Measurements from ENCODE around the gene ZNF483. TPM values are rescaled to one million over a fixed set of nuclear protein-coding genes. Genes with fewer than 3 reads are reported as not detected.
"Not testable (repeated sequence)": the region's sequence is repeated elsewhere in the genome, so short reads cannot be mapped to it uniquely, and the experiment has no call there.

ZNF483 gene
- total RNA-seq (2014; rRNA removed; shearing (Covaris generic)): 1.6 and 2.6 TPM in 2 replicates
- 1.1 and 2.4 TPM in 2 replicates for polyA plus RNA-seq (2014; cell fraction: nucleus; rRNA removed)

GRCh38 chr9:111525056-111525977 lies at the start of gene ZNF483:
Gene ZNF483 (plus strand): TSS chr9:111525179. CDS start chr9:111527396, 2,217 bp downstream.
- peak; percentile 71 for DNase-seq (ENCODE audit: extremely low read depth, low read depth)

GRCh38 chr9:111475195-111475594 lies 49.8 kb upstream of the ZNF483 start:
- no peak for DNase-seq (ENCODE audit: extremely low read depth, low read depth)

- DNase-seq (ENCODE audit: extremely low read depth, low read depth): no peak
These were observed 47.3 kb upstream of the ZNF483 start for GRCh38 chr9:111477677-111478076.

- no peak for DNase-seq (ENCODE audit: extremely low read depth, low read depth)
These were observed 42.9 kb upstream of the ZNF483 start for GRCh38 chr9:111481885-111482636.

GRCh38 chr9:111482694-111483438 lies 42.1 kb upstream of the ZNF483 start:
- peak; percentile 45 for DNase-seq (ENCODE audit: extremely low read depth, low read depth)

- DNase-seq (ENCODE audit: extremely low read depth, low read depth): peak; percentile 33
These were observed 41.5 kb upstream of the ZNF483 start for GRCh38 chr9:111483439-111483857.

GRCh38 chr9:111483858-111484571 lies 41.0 kb upstream of the ZNF483 start, which contains the start of gene ECPAS:
Gene ECPAS (minus strand): TSS chr9:111484383. CDS start chr9:111472918, 11,465 bp downstream.
- peak; percentile 79 for DNase-seq (ENCODE audit: extremely low read depth, low read depth)

- no peak for DNase-seq (ENCODE audit: extremely low read depth, low read depth)
These were observed 40.4 kb upstream of the ZNF483 start for GRCh38 chr9:111484572-111484894.

- not testable (repeated sequence) for DNase-seq (ENCODE audit: extremely low read depth, low read depth)
These were observed 27.8 kb upstream of the ZNF483 start for GRCh38 chr9:111497196-111497595.

- DNase-seq (ENCODE audit: extremely low read depth, low read depth): no peak
These were observed 23.9 kb upstream of the ZNF483 start for GRCh38 chr9:111501005-111501562.

- DNase-seq (ENCODE audit: extremely low read depth, low read depth): no peak
These were observed 23.3 kb upstream of the ZNF483 start for GRCh38 chr9:111501648-111502047.

GRCh38 chr9:111502506-111502905 lies 22.5 kb upstream of the ZNF483 start:
- no peak for DNase-seq (ENCODE audit: extremely low read depth, low read depth)

GRCh38 chr9:111511581-111511980 lies 13.4 kb upstream of the ZNF483 start:
- DNase-seq (ENCODE audit: extremely low read depth, low read depth): not testable (repeated sequence)

- DNase-seq (ENCODE audit: extremely low read depth, low read depth): no peak
These were observed 10.0 kb upstream of the ZNF483 start for GRCh38 chr9:111514967-111515366.

GRCh38 chr9:111516061-111516465 lies 8.9 kb upstream of the ZNF483 start:
- DNase-seq (ENCODE audit: extremely low read depth, low read depth): peak; percentile 12

- no peak for DNase-seq (ENCODE audit: extremely low read depth, low read depth)
These were observed 286 bp upstream of the ZNF483 start for GRCh38 chr9:111524731-111525055.

GRCh38 chr9:111527347-111527746 lies 2.4 kb downstream of the ZNF483 start:
- no peak for DNase-seq (ENCODE audit: extremely low read depth, low read depth)

- no peak for DNase-seq (ENCODE audit: extremely low read depth, low read depth)
These were observed 4.8 kb downstream of the ZNF483 start for GRCh38 chr9:111529787-111530186.

- DNase-seq (ENCODE audit: extremely low read depth, low read depth): no peak
These were observed 6.7 kb downstream of the ZNF483 start for GRCh38 chr9:111531716-111532115.

Measured in NCI-H460 (cell line).